Stomach smooth muscle (tissue), 2 donors: ENCODE data around the gene CPPED1.
"Not testable (repeated sequence)": the region's sequence is repeated elsewhere in the genome, so short reads cannot be mapped to it uniquely, and the experiment has no call there.

Experiments
- H3K27ac ChIP-seq: one replicate; pipeline ENCODE4 v1.7.0; 2013; ENCODE audit warnings: mild to moderate bottlenecking, low read length, inconsistent platforms
- H3K27me3 ChIP-seq, 2 donors: one replicate each; pipeline ENCODE4 v1.7.0; 2013; ENCODE audit warnings: low read length in 2 of 2; ENCODE audit not compliant: insufficient read depth in 2 of 2, control insufficient read depth in 1 of 2
- H3K36me3 ChIP-seq, 2 donors: one replicate each; pipeline ENCODE4 v1.7.0; 2013; ENCODE audit warnings: low read length in 2 of 2; ENCODE audit not compliant: control insufficient read depth in 2 of 2, insufficient read depth in 2 of 2
- H3K4me1 ChIP-seq: one replicate; pipeline ENCODE4 v1.7.0; 2013; ENCODE audit warnings: low read length; ENCODE audit not compliant: control insufficient read depth, insufficient read depth
- H3K4me3 ChIP-seq, 2 donors: one replicate each; pipeline ENCODE4 v1.7.0; 2013; ENCODE audit warnings: low read length in 2 of 2
- H3K9ac ChIP-seq, 2 donors: one replicate each; pipeline ENCODE4 v1.7.0; 2013; ENCODE audit warnings: low read length in 2 of 2, mild to moderate bottlenecking in 1 of 2
- H3K9me3 ChIP-seq, 2 donors: one replicate each; pipeline ENCODE4 v1.7.0; 2013; ENCODE audit warnings: low read length in 2 of 2; ENCODE audit not compliant: control insufficient read depth in 2 of 2
- donor health status: healthy.
- donor health status: Pancreatic carcinoma.

Gene CPPED1

DNA sequence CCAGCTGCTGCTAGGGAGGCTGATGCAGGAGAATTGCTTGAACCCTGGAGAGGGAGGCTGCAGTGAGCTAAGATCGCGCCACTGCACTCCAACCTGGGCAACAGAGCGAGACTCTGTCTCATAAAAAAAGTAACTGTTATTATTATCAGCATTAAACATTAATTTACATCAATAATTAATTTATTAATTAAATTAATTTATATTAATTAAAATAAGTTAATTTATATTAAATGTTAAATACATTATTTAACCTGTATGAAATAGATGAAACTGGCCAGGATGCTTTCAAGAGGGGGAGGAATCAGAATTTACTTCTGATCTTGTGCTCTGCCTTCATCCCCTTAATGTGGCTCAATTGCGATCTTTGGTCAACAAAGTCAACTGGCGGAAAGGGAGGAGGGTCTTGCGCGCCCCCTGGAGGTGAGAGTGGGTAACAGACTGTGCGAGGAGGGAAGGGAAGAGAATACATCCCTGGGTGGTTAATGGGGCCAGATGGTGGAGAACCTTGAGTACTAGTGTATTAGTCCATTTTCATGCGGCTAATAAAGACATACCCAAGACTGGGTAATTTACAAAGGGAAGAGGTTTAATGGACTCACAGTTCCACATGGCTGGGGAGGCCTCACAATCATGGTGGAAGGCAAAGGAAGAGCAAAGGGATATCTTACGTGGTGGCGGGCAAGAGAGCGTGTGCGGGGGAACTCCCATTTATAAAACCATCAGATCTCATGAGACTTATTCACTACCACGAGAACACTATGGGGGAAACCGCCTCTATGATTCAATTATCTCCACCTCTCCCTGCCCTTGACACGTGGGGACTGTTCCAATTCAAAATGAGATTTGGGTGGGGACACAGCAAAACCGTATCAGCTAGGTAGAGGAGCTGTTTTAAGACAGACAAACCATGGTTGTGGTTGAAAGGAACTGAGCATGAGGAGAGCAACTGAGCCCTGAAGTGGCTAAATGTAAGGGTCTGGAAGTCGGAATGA is 15.7 kb upstream of the CPPED1 start:
- H3K27me3 ChIP-seq = no peaks in the 10 kb centered on the region
- no peak overlapping the region for H3K4me3 ChIP-seq
- no peaks in the 10 kb centered on the region for H3K4me1 ChIP-seq
- H3K9me3 ChIP-seq = no peaks in the 10 kb centered on the region
- H3K27ac ChIP-seq = no peak overlapping the region
- H3K36me3 ChIP-seq = no peaks in the 10 kb centered on the region
- no peak overlapping the region for H3K9ac ChIP-seq

DNA sequence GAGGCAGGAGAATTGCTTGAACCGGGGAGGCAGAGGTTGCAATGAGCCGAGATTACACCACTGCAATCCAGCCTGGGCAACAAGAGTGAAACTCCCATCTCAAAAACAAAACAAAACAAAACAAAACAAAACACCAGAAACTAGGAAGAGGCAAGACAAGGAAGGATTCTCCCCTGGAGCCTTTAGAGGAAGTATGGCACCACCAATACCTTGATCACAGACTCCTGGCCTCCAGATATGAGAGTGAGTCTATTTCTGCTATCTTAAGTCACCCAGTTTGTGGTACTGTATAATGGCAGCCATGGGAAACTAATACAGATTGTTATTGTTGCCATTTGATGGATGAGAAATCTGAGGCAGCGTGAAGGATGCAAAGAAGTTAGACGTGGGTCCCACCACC is 14.6 kb upstream of the CPPED1 start:
- Histone ChIP-seq H3K36me3 (no peaks in the 10 kb centered on the region), H3K9me3 (no peaks in the 10 kb centered on the region), H3K4me3 (no peak overlapping the region), H3K27me3 (no peaks in the 10 kb centered on the region), H3K27ac (no peak overlapping the region), H3K9ac (no peak overlapping the region), H3K4me1 (no peaks in the 10 kb centered on the region)

- H3K27ac ChIP-seq, H3K4me3 ChIP-seq, H3K36me3 ChIP-seq: not testable (repeated sequence)
These were observed 13.1 kb upstream of the CPPED1 start for GRCh38 chr16:12816791-12817214.

GRCh38 chr16:12815361-12815760 is 11.7 kb upstream of the CPPED1 start:
- H3K9me3 ChIP-seq = no peaks in the 10 kb centered on the region
- H3K9ac ChIP-seq = no peak overlapping the region
- H3K36me3 ChIP-seq = no peaks in the 10 kb centered on the region
- H3K27me3 ChIP-seq = no peaks in the 10 kb centered on the region
- no peaks in the 10 kb centered on the region for H3K4me1 ChIP-seq
- H3K27ac ChIP-seq = no peak overlapping the region
- no peak overlapping the region for H3K4me3 ChIP-seq

More at GRCh38 chr16:12816791-12817214, 13.1 kb upstream of the CPPED1 start:
- H3K9me3 ChIP-seq, H3K9ac ChIP-seq, H3K27me3 ChIP-seq, H3K4me1 ChIP-seq: not testable (repeated sequence)

DNA sequence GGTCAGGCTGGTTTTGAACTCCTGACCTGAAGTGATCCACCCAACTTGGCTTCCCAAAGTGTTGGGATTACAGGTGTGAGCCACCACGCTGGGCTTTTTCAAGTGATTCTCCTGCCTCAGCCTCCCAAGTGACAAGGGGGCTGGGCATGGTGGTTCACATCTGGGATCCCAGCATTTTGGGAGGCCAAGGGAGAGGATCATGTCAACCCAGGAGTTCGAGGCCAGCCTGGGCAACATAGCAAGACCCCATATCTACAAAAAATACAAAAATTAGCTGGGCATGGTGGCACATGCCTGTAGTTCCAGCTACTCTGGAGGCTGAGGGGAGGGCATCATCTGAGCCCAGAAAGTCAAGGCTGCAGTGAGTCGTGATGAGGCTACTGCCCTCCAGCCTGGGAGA is 10.0 kb upstream of the CPPED1 start:
- not testable (repeated sequence) for H3K4me3 ChIP-seq, H3K36me3 ChIP-seq, H3K27me3 ChIP-seq, H3K9ac ChIP-seq, H3K4me1 ChIP-seq, H3K9me3 ChIP-seq, H3K27ac ChIP-seq

DNA sequence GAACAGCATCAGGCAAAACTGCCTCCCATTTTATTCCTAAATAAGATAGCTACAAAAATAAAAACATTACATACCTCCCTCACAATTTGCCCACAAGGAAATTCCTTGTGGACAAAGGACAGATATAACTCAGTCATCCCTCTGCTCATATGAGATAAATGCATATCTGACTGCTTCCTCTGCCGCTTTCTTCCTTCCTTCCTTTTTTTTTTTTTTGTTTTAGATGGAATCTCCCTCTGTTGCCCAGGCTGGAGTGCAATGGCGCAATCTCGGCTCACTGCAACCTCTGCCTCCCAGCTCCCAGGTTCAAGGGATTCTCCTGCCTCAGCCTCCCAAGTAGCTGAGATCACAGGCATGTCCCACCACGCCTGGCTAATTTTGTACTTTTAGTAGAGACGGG is 9.6 kb upstream of the CPPED1 start:
- H3K4me3 ChIP-seq, H3K4me1 ChIP-seq, H3K27ac ChIP-seq, H3K27me3 ChIP-seq, H3K36me3 ChIP-seq, H3K9ac ChIP-seq, H3K9me3 ChIP-seq: not testable (repeated sequence)

- Histone ChIP-seq H3K9ac (no peak overlapping the region), H3K9me3 (no peaks in the 10 kb centered on the region), H3K4me1 (no peaks in the 10 kb centered on the region), H3K27ac (no peak overlapping the region), H3K36me3 (no peaks in the 10 kb centered on the region), H3K4me3 (no peak overlapping the region), H3K27me3 (no peaks in the 10 kb centered on the region)
These were observed 8.0 kb upstream of the CPPED1 start for GRCh38 chr16:12811441-12812383.

GRCh38 chr16:12805066-12805465 is 1.4 kb upstream of the CPPED1 start:
- no peaks in the 10 kb centered on the region for H3K27me3 ChIP-seq
- no peak overlapping the region for H3K9ac ChIP-seq
- no peak overlapping the region for H3K4me3 ChIP-seq
- H3K36me3 ChIP-seq = no peaks in the 10 kb centered on the region
- H3K9me3 ChIP-seq = no peaks in the 10 kb centered on the region
- peaks cover 9% of the 10 kb centered on the region for H3K4me1 ChIP-seq
- no peak overlapping the region for H3K27ac ChIP-seq

GRCh38 chr16:12804395-12804794 is 708 bp upstream of the CPPED1 start:
- H3K36me3 ChIP-seq = no peaks in the 10 kb centered on the region
- H3K27me3 ChIP-seq = no peaks in the 10 kb centered on the region
- peaks cover 9% of the 10 kb centered on the region for H3K4me1 ChIP-seq
- peak overlapping the region in 1 of 2 donors; percentile 10 for H3K9ac ChIP-seq
- H3K4me3 ChIP-seq = peak overlapping the region; percentile 58 to 82
- H3K27ac ChIP-seq = no peak overlapping the region
- H3K9me3 ChIP-seq = no peaks in the 10 kb centered on the region

GRCh38 chr16:12802661-12803060 is 1.0 kb downstream of the CPPED1 start:
- Histone ChIP-seq H3K9ac (peak overlapping the region in 1 of 2 donors; percentile 52), H3K4me1 (peaks cover 9% of the 10 kb centered on the region), H3K27me3 (no peaks in the 10 kb centered on the region), H3K36me3 (no peaks in the 10 kb centered on the region), H3K9me3 (no peaks in the 10 kb centered on the region), H3K4me3 (peak overlapping the region; percentile 58 to 82), H3K27ac (no peak overlapping the region)
